ENCODE measurements around the gene DUXA.
"Not testable (repeated sequence)": the region's sequence is repeated elsewhere in the genome, so short reads cannot be mapped to it uniquely, and the experiment has no call there.

Gene DUXA

GRCh38 chr19:57167385-57167784, at the start of gene DUXA:
Gene DUXA (minus strand): TSS chr19:57167485. CDS start chr19:57167443, 42 bp downstream.
- Histone ChIP-seq H3K9ac (no peak within 1 kb of the TSS), H3K4me3 (no peak within 1 kb of the TSS), H3K27ac (no peak within 1 kb of the TSS), H3K36me3 (no peaks in the 10 kb centered on the region), H3K4me2 (no peak within 1 kb of the TSS), H3K27me3 (no peaks in the 10 kb centered on the region), H4K20me1 (no peaks in the 10 kb centered on the region), H3K4me1 (peaks cover 0 to 7% (median 4%) of the 10 kb centered on the region in 10 experiments; a peak in 6 of 20 replicates), H3K9me3 (replicated peaks in 1 of 11) (peaks cover 0 to 17% (median 9%) of the 10 kb centered on the region in 11 experiments; a peak in 10 of 22 replicates)
- no peak for TF ChIP-seq Cebpa-rat (IDR thresholded peaks at IDR 0.05)

DNA sequence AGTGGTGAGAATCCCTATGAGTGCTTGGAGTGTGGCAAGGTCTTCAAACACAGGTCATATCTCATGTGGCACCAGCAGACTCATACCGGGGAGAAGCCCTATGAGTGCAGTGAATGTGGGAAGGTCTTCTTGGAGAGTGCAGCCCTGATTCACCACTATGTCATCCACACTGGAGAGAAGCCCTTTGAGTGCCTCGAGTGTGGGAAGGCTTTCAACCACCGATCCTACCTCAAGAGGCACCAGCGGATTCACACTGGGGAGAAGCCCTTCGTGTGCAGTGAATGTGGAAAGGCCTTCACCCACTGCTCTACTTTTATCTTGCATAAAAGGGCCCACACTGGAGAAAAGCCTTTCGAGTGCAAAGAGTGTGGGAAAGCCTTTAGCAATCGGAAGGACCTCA, 44.8 kb upstream of the DUXA start:
- peaks cover 79 to 99% (median 92%) of the 10 kb centered on the region in 11 experiments for H3K36me3 ChIP-seq
- H3K4me3 ChIP-seq: no peak overlapping the region
- peaks cover 0 to 5% (median 0%) of the 10 kb centered on the region in 10 experiments; a peak in 2 of 20 replicates for H3K4me1 ChIP-seq
- H3K9me3 ChIP-seq (replicated peaks in 1 of 11): 0 out of 22 replicates have a peak, but pooled peaks cover 0 to 7% (median 0%) of the 10 kb centered on the region in 11 experiments
- no peak overlapping the region for H3K9ac ChIP-seq
- no peak overlapping the region for H3K4me2 ChIP-seq
- no peaks in the 10 kb centered on the region for H3K27me3 ChIP-seq
- no peak for TF ChIP-seq Cebpa-rat (IDR thresholded peaks at IDR 0.05)
- peaks cover 31 to 95% (median 78%) of the 10 kb centered on the region in 11 experiments; a peak in 20 of 22 replicates for H4K20me1 ChIP-seq
- H3K27ac ChIP-seq: no peak overlapping the region

DNA sequence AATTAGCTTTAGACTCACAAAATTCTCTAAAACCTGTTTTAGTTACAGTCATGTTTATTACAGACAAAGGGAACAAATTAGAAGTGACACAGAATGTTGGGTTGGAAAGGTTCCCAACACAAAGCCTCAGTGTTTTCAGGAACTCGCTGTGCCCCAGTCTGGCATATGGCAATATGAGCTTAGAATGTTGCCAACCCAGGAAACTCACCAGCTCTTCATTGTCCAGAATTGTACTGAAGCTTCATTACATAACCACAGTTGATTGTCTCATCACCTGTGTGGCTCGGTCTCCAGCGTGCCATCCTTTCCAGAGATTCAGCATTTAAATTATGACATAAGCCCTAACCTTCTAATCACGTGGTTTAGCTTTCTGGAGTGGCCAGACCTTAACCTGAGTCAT, 43.1 kb upstream of the DUXA start:
- Histone ChIP-seq H3K4me2 (no peak overlapping the region), H4K20me1 (peaks cover 28 to 89% (median 69%) of the 10 kb centered on the region in 11 experiments; a peak in 20 of 22 replicates), H3K36me3 (peaks cover 79 to 97% (median 88%) of the 10 kb centered on the region in 11 experiments), H3K27ac (no peak overlapping the region), H3K9me3 (replicated peaks in 1 of 11) (0 out of 22 replicates have a peak, but pooled peaks cover 0 to 7% (median 0%) of the 10 kb centered on the region in 11 experiments), H3K4me1 (peaks cover 0 to 7% (median 0%) of the 10 kb centered on the region in 10 experiments; a peak in 2 of 20 replicates), H3K27me3 (no peaks in the 10 kb centered on the region), H3K9ac (no peak overlapping the region), H3K4me3 (no peak overlapping the region)
- TF ChIP-seq Cebpa-rat (IDR thresholded peaks at IDR 0.05): no peak

GRCh38 chr19:57202160-57202559, 34.9 kb upstream of the DUXA start:
- no peak for TF ChIP-seq Cebpa-rat (IDR thresholded peaks at IDR 0.05)
- H3K4me2 ChIP-seq: no peak overlapping the region

GRCh38 chr19:57197874-57198273, 30.6 kb upstream of the DUXA start:
- not testable (repeated sequence) for H3K4me1 ChIP-seq, H3K4me3 ChIP-seq, H3K9ac ChIP-seq, H3K27ac ChIP-seq, H3K27me3 ChIP-seq, H3K4me2 ChIP-seq
- Histone ChIP-seq H3K36me3 (peaks cover 94 to 100% (median 98%) of the 10 kb centered on the region in 11 experiments), H3K9me3 (replicated peaks in 1 of 11) (peaks cover 0 to 40% (median 14%) of the 10 kb centered on the region in 11 experiments; a peak in 16 of 22 replicates), H4K20me1 (peaks cover 6 to 54% (median 22%) of the 10 kb centered on the region in 11 experiments; a peak in 16 of 22 replicates)

More at GRCh38 chr19:57202160-57202559, 34.9 kb upstream of the DUXA start:
- Histone ChIP-seq H3K27me3 (no peaks in the 10 kb centered on the region), H3K36me3 (peaks cover 85 to 97% (median 92%) of the 10 kb centered on the region in 11 experiments), H3K9ac (no peak overlapping the region), H3K27ac (no peak overlapping the region), H3K9me3 (replicated peaks in 1 of 11) (peaks cover 0 to 8% (median 0%) of the 10 kb centered on the region in 11 experiments; a peak in 2 of 22 replicates), H4K20me1 (peaks cover 20 to 75% (median 45%) of the 10 kb centered on the region in 11 experiments; a peak in 18 of 22 replicates), H3K4me3 (no peak overlapping the region), H3K4me1 (peaks cover 0 to 2% (median 0%) of the 10 kb centered on the region in 10 experiments; a peak in 1 of 20 replicates)

DNA sequence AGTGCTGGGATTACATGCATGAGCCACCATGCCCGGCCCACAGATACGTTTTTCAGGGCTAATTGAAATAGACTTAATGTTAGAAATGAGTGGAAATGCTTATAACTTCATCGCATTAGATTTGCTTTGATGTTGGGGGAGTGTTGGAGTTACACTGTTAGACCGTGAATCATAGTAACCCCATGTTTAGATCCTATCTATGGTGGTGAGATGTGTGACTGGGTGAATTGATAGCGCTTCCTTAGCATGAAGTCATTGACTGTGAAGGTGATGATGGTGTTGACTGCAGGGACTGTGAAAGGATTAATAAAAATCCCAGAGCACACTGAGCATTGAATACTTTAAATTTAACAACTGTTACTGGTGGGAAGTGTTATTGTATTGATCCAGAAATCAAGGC, 25.7 kb upstream of the DUXA start:
- Histone ChIP-seq H3K4me2 (peak overlapping the region; percentile 86 to 98 (median 94)), H4K20me1 (peaks cover 0 to 29% (median 10%) of the 10 kb centered on the region in 11 experiments; a peak in 7 of 22 replicates), H3K27ac (no peak overlapping the region), H3K36me3 (peaks cover 48 to 57% (median 54%) of the 10 kb centered on the region in 11 experiments), H3K27me3 (no peaks in the 10 kb centered on the region), H3K9me3 (replicated peaks in 1 of 11) (peaks cover 29 to 69% (median 47%) of the 10 kb centered on the region in 11 experiments; a peak in 21 of 22 replicates), H3K4me3 (peak overlapping the region; percentile 88 to 99 (median 96); a peak in 19 of 20 replicates), H3K4me1 (peaks cover 19 to 30% (median 25%) of the 10 kb centered on the region in 10 experiments), H3K9ac (peak overlapping the region in 3 of 11 experiments; percentile 90 to 92 (median 92); a peak in 3 of 22 replicates)
- no peak for TF ChIP-seq Cebpa-rat (IDR thresholded peaks at IDR 0.05)

- Histone ChIP-seq H3K27ac (peak overlapping the region; percentile 74 to 92 (median 83)), H4K20me1 (peaks cover 0 to 29% (median 6%) of the 10 kb centered on the region in 11 experiments; a peak in 7 of 22 replicates), H3K27me3 (no peaks in the 10 kb centered on the region), H3K9ac (peak overlapping the region; percentile 80 to 93 (median 90)), H3K4me3 (peak overlapping the region; percentile 88 to 99 (median 96)), H3K9me3 (replicated peaks in 1 of 11) (peaks cover 39 to 79% (median 56%) of the 10 kb centered on the region in 11 experiments), H3K4me2 (peak overlapping the region; percentile 86 to 98 (median 94)), H3K4me1 (peaks cover 19 to 30% (median 25%) of the 10 kb centered on the region in 10 experiments), H3K36me3 (peaks cover 39 to 51% (median 45%) of the 10 kb centered on the region in 11 experiments)
- no peak for TF ChIP-seq Cebpa-rat (IDR thresholded peaks at IDR 0.05)
Observed at GRCh38 chr19:57192077-57192420, 24.8 kb upstream of the DUXA start.

DNA sequence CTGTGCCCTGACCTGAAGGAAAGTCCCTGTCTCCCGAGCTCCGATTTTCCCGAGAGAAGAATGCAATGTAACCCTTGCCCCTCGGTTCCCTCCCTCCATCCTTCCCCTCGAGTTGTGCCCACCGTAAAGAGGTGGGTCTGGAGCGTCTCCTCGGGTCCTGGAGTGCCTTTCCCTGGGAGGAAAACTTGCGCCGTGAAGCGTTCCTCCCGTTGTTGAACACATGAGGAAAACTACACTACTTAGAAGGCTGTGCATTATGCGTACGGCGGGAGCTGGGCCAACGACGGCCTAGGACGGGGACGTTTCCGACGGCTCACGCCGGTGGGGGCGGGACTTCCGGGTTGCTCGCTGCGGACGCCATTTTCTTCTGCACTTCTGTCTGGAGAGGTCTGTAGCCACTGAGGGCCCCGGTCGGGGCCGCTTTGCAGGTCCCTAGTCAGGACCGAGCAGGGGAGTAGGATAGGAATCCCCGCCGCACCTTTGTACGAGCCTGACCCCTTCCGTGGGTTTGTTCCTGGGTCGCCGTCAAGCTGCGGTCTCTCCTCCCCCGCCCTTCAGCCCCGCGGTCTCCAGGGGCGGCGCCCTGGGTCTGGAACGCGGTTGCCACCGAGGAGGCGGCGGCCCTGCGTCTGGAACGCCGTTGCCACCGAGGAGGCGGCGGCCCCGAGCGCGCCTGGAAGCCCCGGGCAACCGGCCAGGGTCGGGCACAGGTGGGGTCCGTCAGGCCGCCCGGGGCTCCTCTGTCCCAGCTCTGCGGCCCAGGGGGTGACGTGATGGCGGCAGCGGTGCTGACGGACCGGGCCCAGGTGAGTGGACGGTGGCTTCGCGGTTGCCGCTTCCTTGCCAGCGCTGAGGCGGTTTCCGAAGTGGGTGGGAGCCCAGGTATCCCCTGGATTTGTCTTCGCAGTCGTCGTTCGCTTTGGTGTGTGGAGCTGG, 24.1 kb upstream of the DUXA start, which contains the start of gene ZNF264:
TSS of gene ZNF264 (plus strand) at position 360 of the 936 bp plus-strand sequence. CDS start at position 774, 414 bp downstream.
- TF ChIP-seq Cebpa-rat (IDR thresholded peaks at IDR 0.05): no peak
- Histone ChIP-seq H3K27ac (peak within 1 kb of the TSS; percentile 74 to 92 (median 83)), H3K27me3 (no peaks in the 10 kb centered on the region), H3K9me3 (replicated peaks in 1 of 11) (peaks cover 45 to 85% (median 63%) of the 10 kb centered on the region in 11 experiments), H3K36me3 (peaks cover 33 to 51% (median 39%) of the 10 kb centered on the region in 11 experiments), H3K4me2 (peak within 1 kb of the TSS; percentile 86 to 98 (median 94)), H4K20me1 (peaks cover 0 to 29% (median 0%) of the 10 kb centered on the region in 11 experiments; a peak in 7 of 22 replicates), H3K4me3 (peak within 1 kb of the TSS; percentile 88 to 99 (median 96)), H3K9ac (peak within 1 kb of the TSS; percentile 80 to 93 (median 90)), H3K4me1 (peaks cover 19 to 30% (median 25%) of the 10 kb centered on the region in 10 experiments)

Measured in BLaER1 treated with 17β-estradiol and CSF1 and Interleukin-3, amounts not matched to agents 10 nM and 100 nM (cell line).